Panc1 (cell line): Measurements from ENCODE around the gene CIDEA. TPM values are rescaled to one million over a fixed set of nuclear protein-coding genes. Genes with fewer than 3 reads are reported as not detected.

Experiments
- ATAC-seq: fragments of 200-7000 bp; cut with Tn5 transposase; 2 replicates; pipeline ENCODE4 v1.9.1; 2020; ENCODE audit warnings: mild to moderate bottlenecking, moderate library complexity
- BruUV-seq: library from RNA; stranded (reverse); fragments of 400-500 nt; replicated peaks from 2 replicates; lab custom pipeline; 2021; lab: Mats Ljungman, UMichigan
- CTCF ChIA-PET: fragments of 300-600 bp; sonication (Branson Sonifier 250); formaldehyde crosslinking; loops from one replicate; lab custom pipeline; 2022; ENCODE audit warnings: antibody characterized with exemption; lab: Charles Lee
- POLR2A ChIA-PET: fragments of 300-600 bp; sonication (Branson Sonifier 250); formaldehyde crosslinking; loops from one replicate; lab custom pipeline; 2022; ENCODE audit warnings: antibody characterized with exemption; lab: Charles Lee
- DNase-seq: peaks from one replicate; pipeline ENCODE4 v3.0.0-alpha.2; 2010; ENCODE audit warnings: low read depth, low spot score
- H3K27ac ChIP-seq: 2 replicates; pipeline ENCODE4 v1.5.1; 2011; ENCODE audit warnings: mild to moderate bottlenecking, low read length, inconsistent platforms
- H3K27me3 ChIP-seq: fragments of 200-500 bp; sonication (Bioruptor generic); 2 replicates; pipeline ENCODE4 v1.6.0; 2014; ENCODE audit warnings: low read length, inconsistent platforms; ENCODE audit not compliant: control insufficient read depth, insufficient read depth
- H3K36me3 ChIP-seq: fragments of 200-500 bp; sonication (Bioruptor generic); 2 replicates; pipeline ENCODE4 v1.5.1; 2014; ENCODE audit warnings: inconsistent platforms, mild to moderate bottlenecking, low read length, moderate library complexity; ENCODE audit not compliant: control insufficient read depth, insufficient read depth
- H3K4me1 ChIP-seq: 2 replicates; pipeline ENCODE4 v1.5.1; 2011; ENCODE audit warnings: inconsistent platforms, mild to moderate bottlenecking, low read length, moderate library complexity; ENCODE audit not compliant: control insufficient read depth, insufficient read depth
- H3K4me3 ChIP-seq, 2 experiments: 2 replicates each; pipeline ENCODE4 v1.5.1; 2011 to 2012; ENCODE audit warnings: low read depth in 2 of 2, low read length in 2 of 2, mild to moderate bottlenecking in 2 of 2, inconsistent platforms in 1 of 2, moderate library complexity in 1 of 2
- H3K9me3 ChIP-seq: fragments of 200-500 bp; sonication (Bioruptor generic); 2 replicates; pipeline ENCODE4 v1.5.1; 2014; ENCODE audit warnings: low read depth, mild to moderate bottlenecking, inconsistent platforms, low read length, moderate library complexity; ENCODE audit not compliant: control insufficient read depth, insufficient read depth
- CTCF ChIP-seq: fragments of 450-650 bp; IDR thresholded peaks from 2 replicates; pipeline ENCODE4 v1.5.1; 2017; ENCODE audit warnings: mild to moderate bottlenecking
- POLR2AphosphoS5 ChIP-seq: IDR thresholded peaks from 2 replicates; pipeline ENCODE4 v1.6.1; 2012; ENCODE audit warnings: mild to moderate bottlenecking, low read depth, low read length, moderate library complexity
- REST ChIP-seq, 2 experiments: IDR thresholded peaks; 2 replicates each; pipeline ENCODE4 v1.6.1; 2011 to 2012; ENCODE audit warnings: low read depth in 2 of 2, control low read depth in 1 of 2, low read length in 1 of 2, mild to moderate bottlenecking in 1 of 2, moderate library complexity in 1 of 2; ENCODE audit not compliant: insufficient read depth in 1 of 2
- SIN3A ChIP-seq: IDR thresholded peaks from 2 replicates; pipeline ENCODE4 v1.6.1; 2012; ENCODE audit warnings: low read depth, mild to moderate bottlenecking, low read length, moderate library complexity, borderline replicate concordance; ENCODE audit not compliant: insufficient read depth
- TCF7L2 ChIP-seq: IDR thresholded peaks from 2 replicates; pipeline ENCODE4 v1.6.1; 2011; ENCODE audit warnings: mild to moderate bottlenecking, low read depth, low read length, inconsistent platforms
- in situ Hi-C: cut with HindIII; loops from 2 replicates; pipeline ENCODE4 v1.10.0; 2016; ENCODE audit warnings: low sequenced_read_pairs, low pct_unique_long_range_greater_than_20kb
- intact Hi-C: fragments of 100-400 bp; cut with micrococcal nuclease; formaldehyde crosslinking; loops from one replicate; pipeline ENCODE4 v1.10.0; 2022; ENCODE audit not compliant: unreplicated experiment
- total RNA-seq: library from RNA; stranded (reverse); gene quantifications from one replicate; pipeline ENCODE4 v1.2.1, GENCODE V29; 2021; ENCODE audit not compliant: unreplicated experiment

Gene CIDEA
- total RNA-seq, 1 experiment from 2014 or later = not detected

- peak; percentile 99 for ATAC-seq
- H3K4me1 ChIP-seq = no peaks in the 10 kb centered on the region
- in situ Hi-C loops (no loop called here), intact Hi-C loops (loop anchor here (1.0 kb wide), 1 partner anchor 145 kb away; no protein-coding TSS in a partner anchor)
- peaks cover 10% of the 10 kb centered on the region for H3K27me3 ChIP-seq
- peak; percentile 13 for DNase-seq
- TF ChIP-seq REST (IDR thresholded peaks at IDR 0.05; ENCODE audit: insufficient read depth in 1 of 2, low read depth in 2 of 2, low read length in 1 of 2) (no peak), CTCF (peak; percentile 96)
- no peak overlapping the region for H3K27ac ChIP-seq
- H3K9me3 ChIP-seq = no peaks in the 10 kb centered on the region
- ChIA-PET CTCF (interaction anchor here (0.9 to 1.5 kb wide), 4 partner anchors 21 to 177 kb away, joined by 3 to 5 read pairs (median 3); no protein-coding TSS in a partner anchor), POLR2A (no interaction called here)
- no peaks in the 10 kb centered on the region for H3K36me3 ChIP-seq
- BruUV-seq = no TSS peak
- H3K4me3 ChIP-seq = 0 out of 4 replicates have a peak overlapping the region, but pooled peaks of 1 of the 2 experiments have one; percentile 20
Measured at GRCh38 chr18:12236934-12237832, 17.0 kb upstream of the CIDEA start.

GRCh38 chr18:12238826-12239225 lies 15.3 kb upstream of the CIDEA start:
- no peaks in the 10 kb centered on the region for H3K9me3 ChIP-seq

More at GRCh38 chr18:12238826-12239225, 15.3 kb upstream of the CIDEA start:
- intact Hi-C loops (no loop called here), in situ Hi-C loops (no loop called here)
- Histone ChIP-seq H3K27ac (no peak overlapping the region), H3K4me1 (no peaks in the 10 kb centered on the region), H3K36me3 (no peaks in the 10 kb centered on the region), H3K27me3 (peaks cover 10% of the 10 kb centered on the region), H3K4me3 (no peak overlapping the region)
- DNase-seq = no peak
- POLR2A ChIA-PET = no interaction called here
- ATAC-seq = no peak
- no TSS peak for BruUV-seq
- TF ChIP-seq CTCF (no peak), REST (IDR thresholded peaks at IDR 0.05; ENCODE audit: insufficient read depth in 1 of 2, low read depth in 2 of 2, low read length in 1 of 2) (no peak), POLR2AphosphoS5 (no peak), TCF7L2 (no peak), SIN3A (no peak)
- CTCF ChIA-PET = no interaction called here
